ENCODE results near the gene ADCY2.

The ADCY2 gene

DNA sequence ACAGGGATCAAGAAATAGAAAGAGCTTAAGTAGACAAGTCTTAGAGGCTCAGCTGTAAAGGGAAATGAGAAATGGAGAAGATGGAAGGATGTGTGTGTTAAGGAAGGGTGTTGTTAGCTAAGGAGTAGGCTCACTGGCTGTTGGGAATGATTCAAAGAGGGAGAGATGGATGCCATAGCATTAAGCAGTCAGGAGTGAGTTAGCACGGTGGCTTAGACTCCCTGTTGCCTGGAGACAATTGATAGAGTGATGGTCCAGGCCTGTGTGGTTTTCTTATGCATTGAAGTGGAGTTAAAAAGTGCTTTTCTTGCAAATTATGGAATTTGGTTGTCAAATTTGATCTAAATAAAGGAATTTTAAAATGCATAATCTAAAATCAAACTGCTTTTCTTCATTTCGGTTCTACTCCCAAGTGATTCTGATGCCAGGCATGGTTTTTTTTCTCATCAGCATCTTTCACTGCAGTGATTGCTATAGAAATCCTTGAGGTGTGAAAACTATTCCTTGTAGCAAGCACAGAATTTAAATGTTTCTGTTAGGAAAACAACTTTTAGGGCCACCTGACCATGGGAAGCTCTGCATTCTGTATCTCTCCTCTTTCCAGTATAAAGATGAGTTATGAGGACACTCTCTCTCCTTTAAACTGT is 214.7 kb downstream of the ADCY2 start:
- DNase-seq: no peak

DNA sequence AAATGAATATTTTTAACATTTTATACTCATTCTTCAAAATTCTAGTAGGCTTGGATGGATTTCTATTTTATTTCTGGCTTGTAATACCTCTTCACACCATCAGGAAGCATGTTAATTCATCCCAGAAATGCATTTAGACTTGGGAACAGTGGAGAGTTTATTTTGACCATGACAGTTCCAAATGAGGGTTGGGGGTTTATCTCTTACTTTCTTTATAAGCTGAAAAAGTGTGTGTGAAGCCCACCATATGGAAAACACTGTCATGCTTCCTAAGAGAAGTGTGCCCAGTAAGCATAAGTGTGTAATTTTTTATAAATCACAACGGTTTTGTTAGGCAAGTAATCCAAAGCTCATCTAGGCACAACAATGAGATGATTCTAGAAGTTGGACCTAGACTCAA is 215.6 kb downstream of the ADCY2 start:
- DNase-seq: no peak

DNA sequence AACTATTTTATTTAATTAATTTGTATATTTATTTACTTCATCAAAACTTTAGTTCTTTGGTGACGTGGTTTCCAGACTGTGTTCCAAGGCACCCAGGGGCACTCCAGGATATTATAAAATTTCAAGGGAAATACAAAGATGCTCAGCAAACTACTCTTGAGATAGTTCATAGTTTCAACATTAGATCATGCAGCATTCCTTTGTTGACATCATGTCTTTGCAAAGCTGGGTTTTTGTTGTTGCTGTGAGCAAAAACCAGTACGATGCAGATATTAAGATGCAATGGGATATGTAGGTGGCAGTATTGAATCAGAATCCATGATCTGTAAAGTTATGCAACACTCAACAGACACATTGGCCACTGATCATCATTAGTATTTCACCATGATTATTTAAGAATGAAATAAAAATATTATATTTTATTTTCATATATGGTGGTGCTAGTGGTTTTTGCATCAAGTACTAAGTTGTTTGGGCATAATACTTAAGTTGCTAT is 219.7 kb downstream of the ADCY2 start:
- DNase-seq: no peak

DNA sequence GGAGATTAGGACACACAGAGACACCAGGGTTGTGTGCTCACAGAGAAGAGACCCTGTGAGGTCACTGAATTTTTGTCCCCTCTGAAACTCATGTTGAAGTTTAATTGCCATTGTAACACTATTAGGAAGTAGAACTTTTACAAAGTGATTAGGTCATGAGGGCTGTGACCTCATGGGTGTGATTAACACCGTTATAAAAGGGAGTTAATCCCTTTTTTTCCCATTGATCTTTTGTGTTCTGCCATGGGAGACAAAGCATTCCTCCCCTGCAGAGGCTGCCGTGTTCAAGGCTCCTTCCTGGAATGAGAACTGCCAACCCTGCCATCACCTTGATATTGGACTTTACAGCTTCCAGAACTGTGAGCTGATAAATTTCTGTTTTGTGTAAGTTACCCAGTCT is 221.0 kb downstream of the ADCY2 start:
- no peak for DNase-seq

DNA sequence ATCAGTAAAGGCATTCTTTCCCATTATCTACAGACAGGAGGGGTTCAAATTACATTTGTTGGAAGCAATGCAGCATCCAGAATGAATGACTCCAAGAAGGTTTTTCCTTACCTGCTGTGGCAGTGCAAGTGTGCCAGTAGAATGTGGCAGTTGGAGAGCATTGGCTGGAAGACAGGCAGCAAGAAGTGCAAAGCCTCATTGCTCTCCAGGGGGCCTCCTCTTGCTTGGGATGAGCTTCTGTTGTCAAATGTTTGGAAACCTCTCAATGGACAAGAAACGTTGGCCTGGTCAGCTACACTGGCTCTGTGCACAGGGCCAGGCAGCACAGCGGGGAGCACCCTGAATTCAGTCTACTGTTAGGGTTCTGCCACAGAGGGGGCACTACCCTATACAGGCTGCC is 226.6 kb downstream of the ADCY2 start:
- DNase-seq: no peak

DNA sequence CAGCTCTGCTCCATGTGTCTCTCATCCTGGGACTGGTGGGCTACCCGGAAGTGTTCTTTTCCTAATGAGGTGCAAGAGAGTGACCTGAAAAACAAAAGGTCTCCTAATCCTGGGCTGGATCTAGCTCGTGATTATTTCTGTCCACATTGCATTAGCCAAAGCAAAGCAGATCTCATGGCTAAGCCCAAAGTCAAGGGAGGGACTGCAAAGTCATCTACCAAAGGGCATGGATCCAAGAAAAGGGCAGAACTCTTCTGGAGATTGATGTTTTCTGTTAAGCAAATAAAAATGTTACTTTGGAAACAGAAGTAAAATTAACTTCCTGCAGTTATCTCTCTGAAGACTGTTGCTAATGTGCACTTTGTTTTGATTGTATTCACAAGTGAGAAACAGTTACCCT is 229.8 kb downstream of the ADCY2 start:
- DNase-seq: no peak

DNA sequence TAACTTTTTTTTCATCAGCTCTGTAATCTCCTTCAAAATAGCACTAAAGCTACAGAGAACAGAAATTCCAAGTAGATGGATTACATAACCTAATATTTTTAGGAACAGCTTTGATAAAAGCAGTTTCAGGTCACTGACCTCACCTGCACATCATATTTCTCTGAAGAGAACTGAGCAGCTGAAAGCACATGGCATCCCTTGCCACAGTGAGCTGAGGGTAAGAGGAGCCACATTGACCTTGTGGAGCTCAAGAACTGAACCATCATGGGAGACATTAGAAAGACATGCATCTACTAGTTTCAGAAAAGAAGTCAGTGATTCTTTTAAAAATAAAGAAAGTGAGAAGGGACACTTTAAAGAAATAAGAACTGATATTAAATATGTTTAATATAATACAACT is 232.3 kb downstream of the ADCY2 start:
- no peak for DNase-seq

DNA sequence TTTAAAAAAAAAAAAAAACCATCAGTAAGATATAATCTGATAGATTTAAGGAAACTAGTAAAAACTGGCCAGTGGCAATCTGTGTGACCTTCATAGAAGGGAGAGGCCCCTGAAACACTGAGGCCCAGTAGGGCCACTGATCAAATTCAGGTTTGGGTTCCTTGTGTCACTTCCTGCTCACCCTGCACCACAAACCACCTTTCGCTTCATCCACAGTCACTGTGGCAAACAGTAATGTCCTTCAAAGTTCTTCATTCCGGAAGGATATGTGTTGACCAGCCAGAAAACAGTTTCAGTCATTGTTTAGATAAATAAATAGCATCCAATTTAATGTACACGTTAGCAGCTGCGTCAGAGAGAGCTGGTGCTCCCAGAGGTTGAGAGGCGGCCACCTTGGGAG is 232.9 kb downstream of the ADCY2 start:
- no peak for DNase-seq

DNA sequence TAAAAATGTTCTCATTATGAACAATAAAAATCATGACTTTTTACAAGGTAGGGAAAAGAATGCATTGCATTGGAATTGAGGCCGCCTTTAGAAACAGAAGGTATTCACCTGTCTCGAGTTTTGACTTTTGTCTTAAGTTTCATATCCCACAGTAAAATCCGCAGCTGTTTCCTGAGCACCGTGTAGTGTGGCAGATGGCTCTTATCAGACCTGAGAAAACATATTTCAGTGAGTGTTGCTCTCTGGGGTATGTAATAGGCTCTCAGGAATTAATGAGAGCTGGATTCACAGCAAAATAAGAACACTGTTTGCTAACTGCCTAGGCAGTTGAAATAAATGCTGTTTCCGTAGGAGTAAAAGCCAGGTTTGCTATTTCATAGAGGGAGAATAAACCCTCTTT is 233.6 kb downstream of the ADCY2 start:
- no peak for DNase-seq

DNA sequence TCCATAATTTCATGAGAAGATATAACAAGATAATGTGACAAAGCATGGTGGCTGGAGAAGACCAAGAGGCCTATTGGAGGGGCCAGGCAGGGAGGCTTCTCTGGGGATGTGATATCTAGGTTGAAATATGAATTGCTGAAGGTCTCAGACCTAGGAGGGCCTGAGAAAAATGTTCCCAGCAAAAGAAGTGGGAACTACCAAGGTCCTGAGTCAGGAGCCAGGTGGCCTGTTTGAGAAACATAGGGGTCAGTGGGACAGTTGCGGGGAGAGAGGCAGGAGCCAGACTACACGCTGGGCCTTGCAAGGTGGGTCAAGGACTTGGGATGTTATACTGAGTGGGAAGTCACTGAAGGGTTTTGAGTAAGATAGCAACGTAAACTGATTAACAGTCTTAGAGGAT is 238.9 kb downstream of the ADCY2 start:
- DNase-seq: no peak

DNA sequence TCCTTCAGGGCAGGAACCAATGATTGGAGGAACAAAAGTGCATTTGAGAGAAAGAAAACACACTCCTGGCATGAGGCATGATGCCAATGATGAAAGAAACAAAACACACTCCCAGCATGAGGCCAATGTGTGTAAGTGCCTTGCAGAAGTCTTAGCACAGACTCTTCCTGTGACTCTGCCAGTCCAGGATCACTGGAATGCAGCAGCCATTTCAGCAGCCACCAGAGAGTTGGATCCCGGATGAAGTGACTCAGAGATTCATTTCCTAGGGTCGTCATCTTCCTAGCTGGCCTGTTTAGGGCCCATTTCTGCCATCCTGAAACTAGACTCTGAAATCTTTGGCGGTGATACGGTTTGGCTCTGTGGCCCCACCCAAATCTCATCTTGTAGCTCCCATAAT is 242.5 kb downstream of the ADCY2 start:
- no peak for DNase-seq

DNA sequence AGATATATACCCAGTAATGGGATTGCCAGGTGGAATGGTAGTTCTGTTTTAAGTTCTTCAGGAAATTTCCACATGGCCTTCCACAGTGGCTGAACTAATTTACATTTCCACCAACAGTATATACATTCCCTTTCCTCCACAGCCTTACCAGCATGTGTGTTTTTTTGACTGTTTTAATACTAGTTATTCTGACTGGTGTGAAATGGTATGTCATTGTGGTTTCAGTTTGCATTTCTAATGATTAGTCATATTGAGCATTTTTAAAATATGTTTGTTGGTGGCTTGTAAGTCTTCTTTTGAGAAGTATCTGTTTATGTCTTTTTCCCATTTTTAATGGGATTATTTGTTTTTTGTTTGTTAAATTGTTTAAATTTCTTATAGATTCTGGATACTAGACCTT is 246.1 kb downstream of the ADCY2 start:
- DNase-seq: no peak

DNA sequence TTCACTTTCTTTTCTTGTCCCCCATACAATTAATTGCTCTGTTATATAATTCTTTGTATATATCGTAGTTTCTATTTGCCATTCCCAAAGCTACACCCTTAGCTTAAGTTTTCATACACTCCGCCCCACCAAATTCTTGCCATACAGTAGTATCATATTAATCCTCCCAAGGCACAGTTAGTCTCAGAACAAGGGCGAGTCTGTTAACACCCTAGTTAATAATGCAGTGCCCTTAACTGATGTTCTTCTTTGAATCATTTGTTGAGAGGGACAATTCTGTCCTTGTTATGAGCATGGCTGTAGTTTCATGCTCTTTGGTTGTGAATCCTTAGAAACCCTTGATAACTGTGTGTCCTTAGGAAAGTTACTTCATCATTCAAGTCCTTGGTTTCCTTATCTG is 248.8 kb downstream of the ADCY2 start:
- no peak for DNase-seq

DNA sequence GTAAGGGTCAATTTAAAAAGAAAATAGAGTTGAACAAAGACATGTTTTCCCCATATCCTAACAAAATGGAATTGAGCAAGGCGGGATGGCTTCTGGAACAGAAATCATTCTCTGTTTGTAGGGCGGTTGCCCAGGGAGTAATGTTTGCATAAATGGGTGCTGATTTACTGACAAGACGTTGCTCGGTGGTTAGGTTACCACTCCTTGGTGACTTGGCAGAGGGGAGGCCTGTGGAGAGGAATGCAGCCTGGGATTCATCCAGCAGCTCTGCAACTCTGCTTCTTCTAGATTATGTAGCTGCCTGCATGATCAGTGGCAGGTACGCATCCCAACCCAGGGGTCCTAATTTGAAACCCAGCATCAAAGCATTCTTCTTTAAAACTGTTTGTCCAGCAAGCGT is 254.8 kb downstream of the ADCY2 start:
- DNase-seq: no peak

DNA sequence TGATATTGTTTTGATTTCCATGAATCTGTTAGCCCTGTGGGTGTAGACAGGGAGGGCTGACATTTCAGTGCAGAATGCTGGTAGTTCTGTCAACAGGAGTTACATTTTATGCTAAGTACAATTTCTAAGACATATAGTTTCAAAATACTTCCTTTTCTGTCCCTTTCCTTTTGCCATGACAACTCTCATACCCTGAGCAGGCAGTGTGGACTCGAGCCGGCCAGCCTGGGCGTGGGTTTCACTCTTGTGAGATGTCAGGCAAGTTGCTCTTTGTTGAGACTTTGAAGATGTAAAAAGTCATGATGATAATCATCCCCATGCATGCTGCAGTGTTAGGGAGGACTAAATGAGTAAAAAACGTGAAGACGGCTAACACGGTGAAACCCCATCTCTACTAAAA is 257.1 kb downstream of the ADCY2 start:
- no peak for DNase-seq

DNA sequence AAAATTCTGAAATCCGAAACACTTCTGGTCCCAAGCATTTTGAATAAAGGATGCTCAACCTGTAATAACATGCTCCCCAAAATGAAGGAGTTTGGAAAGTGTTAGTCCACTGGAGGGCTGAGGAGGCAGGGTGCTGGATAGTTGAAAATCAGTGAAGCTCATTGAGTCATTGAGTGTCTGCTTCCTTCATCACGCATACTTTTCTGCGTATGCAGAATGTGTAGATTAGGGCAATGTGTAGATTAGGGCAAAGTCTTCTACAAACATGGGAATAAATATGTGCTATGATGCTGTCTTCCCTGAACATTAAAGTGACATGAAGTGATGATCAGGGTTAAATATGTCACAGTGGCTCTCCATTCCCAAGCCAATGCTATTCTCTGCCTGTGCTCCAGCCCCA is 261.2 kb downstream of the ADCY2 start:
- no peak for DNase-seq

DNA sequence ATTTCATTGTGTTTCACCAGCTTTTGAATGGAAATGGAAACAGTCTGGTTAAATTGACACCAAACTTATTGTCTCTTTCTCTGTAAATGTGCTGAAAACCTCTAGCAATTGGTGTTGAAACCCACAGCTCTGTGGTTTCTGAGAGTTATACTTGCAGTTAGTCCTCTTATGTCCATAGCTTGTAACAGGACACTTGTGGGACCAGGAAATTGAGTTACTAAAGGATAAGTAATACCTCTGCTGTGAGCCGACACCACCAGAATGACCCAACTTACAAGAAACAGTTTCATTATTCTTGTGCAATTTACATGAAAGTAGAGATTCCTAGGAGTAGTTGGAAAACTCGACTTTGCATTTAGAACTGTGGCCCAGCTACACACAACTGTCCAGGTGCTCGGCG is 263.5 kb downstream of the ADCY2 start:
- DNase-seq: no peak

DNA sequence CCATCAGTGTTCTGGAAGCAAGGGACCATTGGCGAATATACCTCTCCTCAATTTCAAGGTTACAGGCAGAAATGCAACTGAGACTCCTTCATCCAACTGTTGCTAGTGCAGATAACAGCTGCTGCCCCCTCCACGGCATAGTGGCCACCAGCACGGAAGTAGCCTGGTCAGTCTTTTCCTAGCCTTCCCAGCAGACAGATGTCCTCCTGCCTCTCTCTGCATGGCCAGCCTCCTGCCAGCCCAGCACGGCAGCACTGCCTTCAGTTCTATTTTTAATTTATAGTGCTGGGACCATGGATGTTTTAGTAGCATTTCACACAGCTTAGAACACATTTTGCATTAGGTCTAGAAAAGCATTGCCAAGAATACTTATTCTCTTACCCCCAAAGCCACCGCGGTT is 266.4 kb downstream of the ADCY2 start:
- no peak for DNase-seq

DNA sequence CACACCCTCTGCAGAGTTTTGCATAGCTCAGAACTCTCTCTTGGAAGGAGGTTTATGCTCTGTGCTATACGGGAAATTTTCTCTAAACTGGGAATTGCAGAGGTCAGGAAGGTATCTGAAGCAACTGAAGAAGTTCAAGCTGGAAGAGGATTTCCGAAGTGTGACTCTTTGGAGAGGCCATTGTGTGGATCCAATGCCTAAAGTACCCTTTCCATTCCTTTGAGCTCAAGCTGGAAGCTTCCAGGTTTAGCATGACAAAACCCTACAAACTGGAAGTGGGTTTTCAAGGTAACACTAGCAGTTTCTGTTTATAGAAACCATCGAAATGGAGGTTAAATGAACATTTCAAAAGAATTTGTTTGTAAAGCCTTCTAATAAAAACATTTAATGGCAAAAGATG is 267.9 kb downstream of the ADCY2 start:
- no peak for DNase-seq

DNA sequence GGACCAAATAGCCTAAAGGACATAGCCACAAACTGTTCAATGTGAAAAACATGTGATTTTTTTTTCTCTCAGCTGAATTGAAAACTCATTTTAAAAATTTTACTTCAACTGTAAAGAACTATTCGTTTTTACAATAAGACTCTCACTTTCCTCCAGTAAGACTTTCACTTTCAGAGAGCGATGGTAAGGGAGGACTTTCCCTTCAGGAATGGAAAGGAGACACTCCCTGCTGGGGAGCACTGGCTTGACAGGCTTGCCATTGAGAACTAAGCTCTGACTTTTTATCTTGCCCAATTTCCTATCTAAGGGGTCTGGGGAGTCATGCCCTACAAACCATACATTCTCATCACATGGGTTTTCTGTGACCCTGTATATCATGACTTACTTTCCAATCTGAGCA is 268.3 kb downstream of the ADCY2 start:
- no peak for DNase-seq

DNA sequence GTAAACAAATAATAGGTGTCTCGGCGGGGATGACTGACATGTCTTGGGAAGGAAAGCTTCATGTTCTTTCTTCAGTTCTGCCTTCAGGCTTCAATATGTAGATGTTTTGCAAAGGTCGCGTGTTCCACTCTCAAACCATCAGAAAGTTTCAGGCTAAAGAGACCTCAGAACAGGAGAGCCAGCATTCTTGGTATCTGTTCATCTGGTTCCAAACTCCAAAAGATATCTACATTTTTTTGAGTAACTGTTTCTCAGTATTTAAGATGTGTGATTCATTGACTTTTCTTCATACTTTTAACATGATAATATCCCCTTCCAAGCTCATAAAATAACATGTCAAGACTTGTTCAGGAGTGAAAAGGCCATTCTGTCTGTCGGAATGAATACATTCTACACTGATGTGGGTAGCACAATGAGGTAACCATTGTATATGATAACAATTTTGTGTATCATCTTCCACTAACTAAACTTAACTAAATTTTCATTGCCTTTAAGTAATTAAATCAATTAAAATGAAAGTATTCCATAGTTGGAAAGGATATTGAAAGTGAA is 271.4 kb downstream of the ADCY2 start:
- DNase-seq: no peak

DNA sequence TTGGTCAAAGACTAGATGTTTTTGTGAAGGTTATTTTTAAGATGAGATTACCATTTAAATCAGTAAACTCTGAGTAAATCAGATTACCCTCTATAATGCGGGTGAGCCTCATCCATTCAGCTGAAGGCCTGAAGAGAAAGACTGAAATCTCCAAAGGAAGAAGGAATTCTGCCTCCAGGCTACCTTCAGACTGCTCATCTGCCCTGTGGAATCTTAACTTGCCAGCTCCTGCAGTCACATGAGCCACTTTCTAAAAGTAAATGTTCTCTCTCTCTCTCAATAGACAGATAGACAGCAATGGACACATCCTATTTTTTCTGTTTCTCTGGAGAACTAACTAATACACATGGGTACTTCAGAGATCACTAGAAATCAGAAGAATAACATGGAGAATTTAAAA is 272.2 kb downstream of the ADCY2 start:
- DNase-seq: no peak

DNA sequence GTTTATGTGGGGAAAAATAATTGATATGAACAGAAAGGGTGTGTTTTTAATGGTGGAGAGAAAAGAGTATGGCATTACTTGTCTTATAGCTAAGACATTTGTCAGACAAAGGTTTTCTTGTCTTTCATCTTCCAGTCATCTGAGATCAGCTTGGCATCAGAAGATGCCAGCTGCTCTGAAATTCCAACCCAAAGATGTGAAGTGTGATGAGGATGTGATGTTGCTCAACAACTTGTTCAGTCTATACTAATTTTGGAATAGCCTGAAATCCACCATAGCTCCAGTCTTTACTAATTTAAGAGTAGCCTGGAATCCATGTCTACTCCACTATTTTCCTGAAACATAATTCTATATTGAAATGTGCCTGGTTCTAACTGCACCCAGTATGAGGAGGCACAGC is 272.7 kb downstream of the ADCY2 start:
- DNase-seq: no peak

DNA sequence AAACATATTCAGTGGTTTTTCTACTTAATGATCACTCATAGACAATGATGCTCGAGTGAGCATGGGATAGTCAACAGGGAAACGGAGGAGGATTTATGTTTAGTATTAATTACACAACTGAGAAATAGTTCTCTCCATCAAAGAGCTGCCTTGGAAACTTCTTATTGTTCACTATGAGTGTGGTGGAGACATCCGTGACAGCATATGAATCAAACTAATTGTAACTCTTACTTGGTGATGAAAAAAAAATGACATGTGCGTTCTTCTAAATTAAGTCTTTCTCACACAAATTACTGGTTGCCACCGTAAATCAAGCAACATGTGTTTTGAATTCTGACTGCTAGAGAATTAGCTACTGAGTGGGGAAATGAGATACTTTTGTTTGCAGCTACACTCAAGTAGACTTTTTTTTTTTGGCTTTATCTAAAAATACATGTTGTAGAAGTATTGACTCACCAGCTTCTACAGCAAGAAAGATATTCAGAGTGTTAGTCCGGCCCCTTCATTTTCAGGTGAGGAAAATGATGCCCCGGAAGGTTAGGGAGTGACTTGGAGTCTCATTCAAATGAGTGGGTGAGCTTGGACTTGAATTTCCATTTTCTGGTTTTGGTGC is 275.5 kb downstream of the ADCY2 start:
- DNase-seq: no peak

DNA sequence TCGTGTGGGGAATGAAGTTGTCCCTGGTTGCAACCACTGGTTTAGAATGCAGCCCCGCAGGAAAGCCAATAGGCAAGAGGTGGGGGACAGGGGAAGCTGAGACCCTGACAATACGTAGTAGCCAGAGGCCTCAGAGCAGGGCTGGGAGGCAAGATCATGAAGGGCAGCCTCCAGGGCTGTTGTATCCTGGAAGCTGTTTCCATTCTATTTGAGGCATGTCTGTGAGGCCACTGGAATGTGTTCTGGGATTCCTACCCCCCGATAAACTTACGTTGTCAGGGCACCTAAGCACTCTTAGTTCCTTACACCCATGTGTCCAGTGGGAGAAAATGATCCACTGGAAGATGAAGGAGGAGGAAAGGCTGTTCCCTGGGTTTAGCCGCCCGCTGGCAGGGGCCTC is 277.7 kb downstream of the ADCY2 start:
- no peak for DNase-seq
